ENCODE data around the gene CFAP97D2.

The CFAP97D2 gene

GRCh38 chr13:114151031-114151430 is 28.0 kb upstream of the CFAP97D2 start:
- H3K4me3 ChIP-seq (ENCODE audit: low read depth, low read length) = no peak overlapping the region
- TF ChIP-seq CTCF (IDR thresholded peaks at IDR 0.05; ENCODE audit: low read depth, low read length) = no peak

- no peak overlapping the region for H3K4me3 ChIP-seq (ENCODE audit: low read depth, low read length)
Measured at GRCh38 chr13:114151565-114152284, 27.3 kb upstream of the CFAP97D2 start.

GRCh38 chr13:114152285-114152645 is 26.8 kb upstream of the CFAP97D2 start:
- no peak for TF ChIP-seq CTCF (IDR thresholded peaks at IDR 0.05; ENCODE audit: low read depth, low read length)
- H3K4me3 ChIP-seq (ENCODE audit: low read depth, low read length) = no peak overlapping the region

More at GRCh38 chr13:114151565-114152284, 27.3 kb upstream of the CFAP97D2 start:
- TF ChIP-seq CTCF (IDR thresholded peaks at IDR 0.05; ENCODE audit: low read depth, low read length) = no peak

GRCh38 chr13:114152831-114153371 is 26.2 kb upstream of the CFAP97D2 start:
- no peak for TF ChIP-seq CTCF (IDR thresholded peaks at IDR 0.05; ENCODE audit: low read depth, low read length)
- H3K4me3 ChIP-seq (ENCODE audit: low read depth, low read length) = no peak overlapping the region

- TF ChIP-seq CTCF (IDR thresholded peaks at IDR 0.05; ENCODE audit: low read depth, low read length) = no peak
- no peak overlapping the region for H3K4me3 ChIP-seq (ENCODE audit: low read depth, low read length)
Measured at GRCh38 chr13:114153485-114154080, 25.5 kb upstream of the CFAP97D2 start.

- H3K4me3 ChIP-seq (ENCODE audit: low read depth, low read length) = no peak overlapping the region
Measured at GRCh38 chr13:114154476-114154875, 24.6 kb upstream of the CFAP97D2 start.

More at GRCh38 chr13:114154476-114154875, 24.6 kb upstream of the CFAP97D2 start:
- no peak for TF ChIP-seq CTCF (IDR thresholded peaks at IDR 0.05; ENCODE audit: low read depth, low read length)

Measured in WI38 (cell line).